ENCODE data around the gene FXR1.

- no peak for TF ChIP-seq CTCF (conservative IDR thresholded peaks at IDR 0.05; ENCODE audit: low read depth, low read length)
- no peak for TF ChIP-seq EZH2phosphoT487 (IDR thresholded peaks at IDR 0.05; ENCODE audit: borderline replicate concordance, low read length)
- TF ChIP-seq EZH2 (IDR thresholded peaks at IDR 0.05; ENCODE audit: low read length, unreplicated experiment) = no peak
Observed at GRCh38 chr3:180961087-180961486, 48.6 kb downstream of the FXR1 start.

Measured in PC-3 (cell line).